ENCODE results near the gene PEX11A. TPM values are rescaled to one million over a fixed set of nuclear protein-coding genes. Genes with fewer than 3 reads are reported as not detected.

The PEX11A gene
- total and polyA plus RNA-seq, 2 donors (not counting 1 experiment from before 2014, with no cell fraction given) = 0.78 to 2.4 TPM

DNA sequence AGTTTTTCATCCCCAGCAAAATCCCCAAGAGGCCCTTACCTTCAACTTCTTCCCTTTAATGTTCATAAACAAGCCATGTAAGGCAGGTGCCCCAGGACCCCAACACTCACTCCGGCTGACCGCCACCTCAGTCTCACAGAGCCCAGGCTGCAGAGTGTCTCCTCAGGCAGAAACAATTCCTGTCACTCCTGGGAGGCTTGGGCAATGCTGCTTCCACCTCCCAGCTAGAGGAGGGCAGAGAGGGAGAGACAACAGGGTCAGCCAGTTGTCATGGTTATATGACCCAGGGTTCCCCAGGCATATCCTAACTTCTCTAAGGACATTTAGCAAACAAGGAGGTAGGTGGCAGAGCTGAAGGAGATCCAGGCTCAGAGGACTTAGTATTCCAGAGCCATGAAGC is 11.3 kb downstream of the PEX11A start, which contains the start of gene PLIN1:
Gene PLIN1 (minus strand): TSS at position 156 of the 400 bp plus-strand sequence. CDS start 1,878 bp downstream, outside the sequence.
- no peaks in the 10 kb centered on the region for H3K79me2 ChIP-seq (ENCODE audit: control insufficient read depth, insufficient read depth, low read length)
- no peaks in the 10 kb centered on the region for H3K27me3 ChIP-seq (replicated peaks in 1 of 4; ENCODE audit: control extremely low read depth in 1 of 4, control insufficient read depth in 3 of 4, insufficient read depth in 4 of 4, low read length in 3 of 4)
- H3K4me1 ChIP-seq (ENCODE audit: control insufficient read depth in 2 of 2, insufficient read depth in 2 of 2, low read length in 2 of 2) = no peaks in the 10 kb centered on the region
- no CpG with 5 or more reads among the region's 2 CpGs for WGBS (ENCODE audit: insufficient coverage)
- Mint-ChIP-seq H3K4me1 (no peaks in the 10 kb centered on the region), H3K27ac (no peak within 1 kb of the TSS), H3K9me3 (ENCODE audit: insufficient read depth) (no peaks in the 10 kb centered on the region), H3K4me3 (no peak within 1 kb of the TSS), H3K27me3 (no peaks in the 10 kb centered on the region)
- no peak within 1 kb of the TSS for H3K27ac ChIP-seq (ENCODE audit: low read length in 2 of 2)
- H3K4me3 ChIP-seq (ENCODE audit: control extremely low read depth in 1 of 5, extremely low read depth in 1 of 5, insufficient read depth in 1 of 5, low read depth in 2 of 5, low read length in 4 of 5) = no peak within 1 kb of the TSS
- H3K4me2 ChIP-seq (replicated peaks; ENCODE audit: low read depth, low read length, poor library complexity, severe bottlenecking) = no peak within 1 kb of the TSS
- no peak within 1 kb of the TSS for H2AFZ ChIP-seq (ENCODE audit: insufficient read depth, low read depth, low read length, poor library complexity, severe bottlenecking)
- intact Hi-C loops (cut with micrococcal nuclease) = no loop called here
- ATAC-seq (ENCODE audit: low read depth) (no peak), DNase-seq (no peak)
- no peaks in the 10 kb centered on the region for H3K9me3 ChIP-seq (ENCODE audit: control extremely low read depth in 1 of 3, control insufficient read depth in 2 of 3, insufficient read depth in 1 of 3, low read length in 2 of 3)
- ChIA-PET POLR2A (no interaction called here), CTCF (no interaction called here)
- no peaks in the 10 kb centered on the region for H4K20me1 ChIP-seq (ENCODE audit: control insufficient read depth, insufficient read depth, low read length, poor library complexity, severe bottlenecking)
- no peak within 1 kb of the TSS for H3K9ac ChIP-seq (ENCODE audit: low read length)
- peaks cover 0 to 3% of the 10 kb centered on the region in 2 experiments for H3K36me3 ChIP-seq (replicated peaks in 1 of 2; ENCODE audit: control extremely low read depth in 1 of 2, control insufficient read depth in 1 of 2, extremely low read depth in 1 of 2, insufficient read depth in 2 of 2, low read length in 1 of 2)
- TF ChIP-seq EZH2 (IDR thresholded peaks at IDR 0.05; ENCODE audit: borderline replicate concordance, insufficient read depth, low read depth, low read length, poor library complexity, severe bottlenecking) = no peak
- TF ChIP-seq, protein P1, sequence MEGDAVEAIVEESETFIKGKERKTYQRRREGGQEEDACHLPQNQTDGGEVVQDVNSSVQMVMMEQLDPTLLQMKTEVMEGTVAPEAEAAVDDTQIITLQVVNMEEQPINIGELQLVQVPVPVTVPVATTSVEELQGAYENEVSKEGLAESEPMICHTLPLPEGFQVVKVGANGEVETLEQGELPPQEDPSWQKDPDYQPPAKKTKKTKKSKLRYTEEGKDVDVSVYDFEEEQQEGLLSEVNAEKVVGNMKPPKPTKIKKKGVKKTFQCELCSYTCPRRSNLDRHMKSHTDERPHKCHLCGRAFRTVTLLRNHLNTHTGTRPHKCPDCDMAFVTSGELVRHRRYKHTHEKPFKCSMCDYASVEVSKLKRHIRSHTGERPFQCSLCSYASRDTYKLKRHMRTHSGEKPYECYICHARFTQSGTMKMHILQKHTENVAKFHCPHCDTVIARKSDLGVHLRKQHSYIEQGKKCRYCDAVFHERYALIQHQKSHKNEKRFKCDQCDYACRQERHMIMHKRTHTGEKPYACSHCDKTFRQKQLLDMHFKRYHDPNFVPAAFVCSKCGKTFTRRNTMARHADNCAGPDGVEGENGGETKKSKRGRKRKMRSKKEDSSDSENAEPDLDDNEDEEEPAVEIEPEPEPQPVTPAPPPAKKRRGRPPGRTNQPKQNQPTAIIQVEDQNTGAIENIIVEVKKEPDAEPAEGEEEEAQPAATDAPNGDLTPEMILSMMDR (IDR thresholded peaks at IDR 0.05) = no peak

DNA sequence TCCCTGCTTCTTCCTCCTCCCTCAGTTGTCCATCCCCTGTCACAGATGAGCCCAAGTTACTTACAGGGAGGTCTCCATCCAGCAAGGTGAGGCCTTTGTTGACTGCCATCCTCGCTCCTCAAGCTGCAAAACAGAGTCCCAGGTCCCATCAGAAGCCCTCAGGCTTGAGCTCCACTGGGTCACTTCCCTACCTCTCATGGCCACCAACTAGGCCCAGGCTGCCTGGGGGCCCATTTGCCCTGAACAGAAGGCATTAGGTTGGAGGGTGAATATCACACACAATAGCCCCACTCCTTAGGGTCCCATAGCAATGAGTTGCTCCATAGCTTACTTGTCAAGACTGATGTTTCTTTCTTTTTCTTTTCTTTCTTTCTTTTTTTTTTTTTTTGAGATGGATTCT is 13.2 kb downstream of the PEX11A start:
- Histone ChIP-seq H3K79me2 (ENCODE audit: control insufficient read depth, insufficient read depth, low read length) (no peaks in the 10 kb centered on the region), H2AFZ (ENCODE audit: insufficient read depth, low read depth, low read length, poor library complexity, severe bottlenecking) (no peak overlapping the region), H3K27me3 (replicated peaks in 1 of 4; ENCODE audit: control extremely low read depth in 1 of 4, control insufficient read depth in 3 of 4, insufficient read depth in 4 of 4, low read length in 3 of 4) (no peaks in the 10 kb centered on the region), H4K20me1 (ENCODE audit: control insufficient read depth, insufficient read depth, low read length, poor library complexity, severe bottlenecking) (no peaks in the 10 kb centered on the region), H3K4me1 (ENCODE audit: control insufficient read depth in 2 of 2, insufficient read depth in 2 of 2, low read length in 2 of 2) (no peaks in the 10 kb centered on the region), H3K36me3 (replicated peaks in 1 of 2; ENCODE audit: control extremely low read depth in 1 of 2, control insufficient read depth in 1 of 2, extremely low read depth in 1 of 2, insufficient read depth in 2 of 2, low read length in 1 of 2) (no peaks in the 10 kb centered on the region), H3K9ac (ENCODE audit: low read length) (no peak overlapping the region), H3K9me3 (ENCODE audit: control extremely low read depth in 1 of 3, control insufficient read depth in 2 of 3, insufficient read depth in 1 of 3, low read length in 2 of 3) (peaks cover 0 to 4% (median 0%) of the 10 kb centered on the region in 3 donors), H3K4me2 (replicated peaks; ENCODE audit: low read depth, low read length, poor library complexity, severe bottlenecking) (no peak overlapping the region), H3K27ac (ENCODE audit: low read length in 2 of 2) (no peak overlapping the region), H3K4me3 (ENCODE audit: control extremely low read depth in 1 of 5, extremely low read depth in 1 of 5, insufficient read depth in 1 of 5, low read depth in 2 of 5, low read length in 4 of 5) (no peak overlapping the region)
- ATAC-seq (ENCODE audit: low read depth) (no peak), DNase-seq (no peak)
- peaks cover 8% of the 10 kb centered on the region for H3K27me3 Mint-ChIP-seq
- H3K27ac Mint-ChIP-seq = no peak overlapping the region
- no peaks in the 10 kb centered on the region for H3K4me1 Mint-ChIP-seq
- WGBS (ENCODE audit: insufficient coverage) = 100% methylated on average over 1 of the region's 1 CpG
- H3K9me3 Mint-ChIP-seq (ENCODE audit: insufficient read depth) = no peaks in the 10 kb centered on the region
- CTCF ChIA-PET = no interaction called here
- intact Hi-C loops (cut with micrococcal nuclease) = no loop called here
- POLR2A ChIA-PET = no interaction called here
- TF ChIP-seq EZH2 (IDR thresholded peaks at IDR 0.05; ENCODE audit: borderline replicate concordance, insufficient read depth, low read depth, low read length, poor library complexity, severe bottlenecking) = no peak
- TF ChIP-seq, protein P1 (IDR thresholded peaks at IDR 0.05) = no peak
- H3K4me3 Mint-ChIP-seq = no peak overlapping the region
